ENCODE results near the gene AURKAIP1. TPM values are rescaled to one million over a fixed set of nuclear protein-coding genes. Genes with fewer than 3 reads are reported as not detected.

The AURKAIP1 gene
- total and polyA plus RNA-seq, 2 of the 13 experiments (the other 11 are each of a cell fraction or from before 2014, with no cell fraction given): 69.5 to 175 TPM

GRCh38 chr1:1358433-1359271 lies 16.4 kb downstream of the AURKAIP1 start, which contains the start of gene MXRA8 (continued):
- TF ChIP-seq ZGPAT (CRISPR knock-in tag; IDR thresholded peaks at IDR 0.05) (peak; percentile 80; the same call in 1 of the 2 replicates), SNAPC4 (CRISPR knock-in tag; IDR thresholded peaks at IDR 0.05) (0 out of 2 replicates have a peak, but pooled peaks have one; percentile 31), IRF2 (CRISPR knock-in tag; IDR thresholded peaks at IDR 0.05) (peak; percentile 60), CTCF (CRISPR knock-in tag; IDR thresholded peaks at IDR 0.05) (0 out of 2 replicates have a peak, but pooled peaks have one; percentile 4), ZNF263 (CRISPR knock-in tag; IDR thresholded peaks at IDR 0.05) (0 out of 2 replicates have a peak, but pooled peaks have one; percentile 20), KDM4B (CRISPR knock-in tag; IDR thresholded peaks at IDR 0.05) (peak; percentile 29; the same call in 1 of the 2 replicates), ZNF501 (CRISPR knock-in tag; IDR thresholded peaks at IDR 0.05) (no peak; the same call in 1 of the 2 replicates), ZNF740 (CRISPR knock-in tag; IDR thresholded peaks at IDR 0.05) (peak; percentile 59; the same call in 1 of the 2 replicates), SP2 (CRISPR knock-in tag; IDR thresholded peaks at IDR 0.05) (no peak), ZNF552 (CRISPR knock-in tag; IDR thresholded peaks at IDR 0.05; ENCODE audit: borderline replicate concordance) (0 out of 2 replicates have a peak, but pooled peaks have one; percentile 58), YY1 (IDR thresholded peaks at IDR 0.05; ENCODE audit: insufficient read depth, insufficient replicate concordance, low read depth, low read length) (peak; percentile 4), ZNF558 (CRISPR knock-in tag; IDR thresholded peaks at IDR 0.05; ENCODE audit: borderline replicate concordance) (0 out of 2 replicates have a peak, but pooled peaks have one; percentile 9), ZNF549 (CRISPR knock-in tag; IDR thresholded peaks at IDR 0.05) (no peak), MATR3 (CRISPR knock-in tag; IDR thresholded peaks at IDR 0.05) (no peak), MED8 (CRISPR knock-in tag; IDR thresholded peaks at IDR 0.05; ENCODE audit: insufficient replicate concordance) (peak; percentile 58), ZNF776 (CRISPR knock-in tag; IDR thresholded peaks at IDR 0.05) (peak; percentile 65; the same call in 1 of the 2 replicates), ZBTB37 (CRISPR knock-in tag; IDR thresholded peaks at IDR 0.05) (no peak), ZNF761 (CRISPR knock-in tag; conservative IDR thresholded peaks at IDR 0.05) (0 out of 2 replicates have a peak, but pooled peaks have one; percentile 32)
